ENCODE results near the gene SERPING1. TPM values are rescaled to one million over a fixed set of nuclear protein-coding genes. Genes with fewer than 3 reads are reported as not detected.

Gene SERPING1
- total RNA-seq, 1 experiment from 2014 or later, result 1.3 TPM

GRCh38 chr11:57597916-57598830 lies 688 bp downstream of the SERPING1 start:
- no TSS peak for BruUV-seq (replicated peaks)
- ChIA-PET CTCF (interaction anchor here (0.6 kb wide), 1 partner anchor 778 kb away, joined by 4 read pairs; no protein-coding TSS in a partner anchor), POLR2A (interaction anchor here (0.7 kb wide), 1 partner anchor 24 kb away, joined by 3 read pairs; no protein-coding TSS in a partner anchor)
- H3K27ac ChIP-seq (ENCODE audit: low read length), result no peak overlapping the region
- H3K27me3 ChIP-seq (ENCODE audit: control insufficient read depth, insufficient read depth, low read length), result no peaks in the 10 kb centered on the region
- H3K36me3 ChIP-seq (ENCODE audit: control insufficient read depth, insufficient read depth, low read length), result no peaks in the 10 kb centered on the region
- no peaks in the 10 kb centered on the region for H3K9me3 ChIP-seq (ENCODE audit: control insufficient read depth, insufficient read depth, low read depth, low read length)
- intact Hi-C loops (cut with micrococcal nuclease; ENCODE audit: unreplicated experiment), result no loop called here
- no peaks in the 10 kb centered on the region for H3K4me1 ChIP-seq (ENCODE audit: control insufficient read depth, insufficient read depth, low read length)
- peak; percentile 64 for ATAC-seq
- DNase-seq (ENCODE audit: low read depth, low spot score), result no peak
- in situ Hi-C loops (cut with HindIII; ENCODE audit: low pct_unique_long_range_greater_than_20kb, low sequenced_read_pairs), result no loop called here
- no peak for TF ChIP-seq CTCF (IDR thresholded peaks at IDR 0.05)
- peak overlapping the region; percentile 15 to 16; a peak in 3 of 4 replicates for H3K4me3 ChIP-seq (ENCODE audit: low read depth in 2 of 2, low read length in 2 of 2)

- no peaks in the 10 kb centered on the region for H3K36me3 ChIP-seq (ENCODE audit: control insufficient read depth, insufficient read depth, low read length)
- intact Hi-C loops (cut with micrococcal nuclease; ENCODE audit: unreplicated experiment), result no loop called here
- no peak overlapping the region for H3K4me3 ChIP-seq (ENCODE audit: low read depth in 2 of 2, low read length in 2 of 2)
- no peak for ATAC-seq
- CTCF ChIA-PET, result interaction anchor here (0.6 kb wide), 1 partner anchor 778 kb away, joined by 4 read pairs; no protein-coding TSS in a partner anchor
- no peak overlapping the region for H3K27ac ChIP-seq (ENCODE audit: low read length)
- no peaks in the 10 kb centered on the region for H3K4me1 ChIP-seq (ENCODE audit: control insufficient read depth, insufficient read depth, low read length)
- no peak for DNase-seq (ENCODE audit: low read depth, low spot score)
- in situ Hi-C loops (cut with HindIII; ENCODE audit: low pct_unique_long_range_greater_than_20kb, low sequenced_read_pairs), result no loop called here
- BruUV-seq (replicated peaks), result no TSS peak
- H3K27me3 ChIP-seq (ENCODE audit: control insufficient read depth, insufficient read depth, low read length), result no peaks in the 10 kb centered on the region
- no peak for TF ChIP-seq POLR2AphosphoS5 (IDR thresholded peaks at IDR 0.05; ENCODE audit: low read depth, low read length)
- POLR2A ChIA-PET, result no interaction called here
- no peaks in the 10 kb centered on the region for H3K9me3 ChIP-seq (ENCODE audit: control insufficient read depth, insufficient read depth, low read depth, low read length)
These were observed 1.3 kb downstream of the SERPING1 start for GRCh38 chr11:57598831-57599155.

DNA sequence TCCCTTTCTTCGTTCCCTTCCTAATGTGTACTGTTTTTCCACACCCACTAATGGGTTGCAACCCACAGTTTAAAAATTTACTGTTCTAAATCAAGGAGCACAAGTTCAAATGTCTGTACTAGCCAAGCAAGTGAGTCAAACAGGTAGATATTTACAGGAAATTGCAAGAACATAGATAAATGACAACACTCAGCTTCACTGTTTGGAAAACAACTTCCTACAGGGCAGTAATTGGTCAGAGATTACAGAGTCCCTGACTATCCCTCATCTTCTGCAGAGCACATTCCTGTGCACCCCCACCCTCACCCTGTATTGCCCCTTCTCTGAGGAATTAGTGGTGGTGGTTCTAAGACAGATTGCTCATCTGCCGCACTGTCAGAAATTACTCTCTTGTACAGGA lies 1.9 kb downstream of the SERPING1 start:
- ChIA-PET CTCF (interaction anchor here (0.6 kb wide), 1 partner anchor 152 kb away, joined by 3 read pairs; no protein-coding TSS in a partner anchor), POLR2A (no interaction called here)
- Histone ChIP-seq H3K4me3 (ENCODE audit: low read depth in 2 of 2, low read length in 2 of 2) (no peak overlapping the region), H3K27ac (ENCODE audit: low read length) (no peak overlapping the region), H3K4me1 (ENCODE audit: control insufficient read depth, insufficient read depth, low read length) (no peaks in the 10 kb centered on the region), H3K27me3 (ENCODE audit: control insufficient read depth, insufficient read depth, low read length) (no peaks in the 10 kb centered on the region), H3K36me3 (ENCODE audit: control insufficient read depth, insufficient read depth, low read length) (no peaks in the 10 kb centered on the region), H3K9me3 (ENCODE audit: control insufficient read depth, insufficient read depth, low read depth, low read length) (no peaks in the 10 kb centered on the region)
- no peak for TF ChIP-seq TCF7L2 (IDR thresholded peaks at IDR 0.05; ENCODE audit: low read depth, low read length)
- no peak for TF ChIP-seq CTCF (IDR thresholded peaks at IDR 0.05)
- TF ChIP-seq, protein P1, sequence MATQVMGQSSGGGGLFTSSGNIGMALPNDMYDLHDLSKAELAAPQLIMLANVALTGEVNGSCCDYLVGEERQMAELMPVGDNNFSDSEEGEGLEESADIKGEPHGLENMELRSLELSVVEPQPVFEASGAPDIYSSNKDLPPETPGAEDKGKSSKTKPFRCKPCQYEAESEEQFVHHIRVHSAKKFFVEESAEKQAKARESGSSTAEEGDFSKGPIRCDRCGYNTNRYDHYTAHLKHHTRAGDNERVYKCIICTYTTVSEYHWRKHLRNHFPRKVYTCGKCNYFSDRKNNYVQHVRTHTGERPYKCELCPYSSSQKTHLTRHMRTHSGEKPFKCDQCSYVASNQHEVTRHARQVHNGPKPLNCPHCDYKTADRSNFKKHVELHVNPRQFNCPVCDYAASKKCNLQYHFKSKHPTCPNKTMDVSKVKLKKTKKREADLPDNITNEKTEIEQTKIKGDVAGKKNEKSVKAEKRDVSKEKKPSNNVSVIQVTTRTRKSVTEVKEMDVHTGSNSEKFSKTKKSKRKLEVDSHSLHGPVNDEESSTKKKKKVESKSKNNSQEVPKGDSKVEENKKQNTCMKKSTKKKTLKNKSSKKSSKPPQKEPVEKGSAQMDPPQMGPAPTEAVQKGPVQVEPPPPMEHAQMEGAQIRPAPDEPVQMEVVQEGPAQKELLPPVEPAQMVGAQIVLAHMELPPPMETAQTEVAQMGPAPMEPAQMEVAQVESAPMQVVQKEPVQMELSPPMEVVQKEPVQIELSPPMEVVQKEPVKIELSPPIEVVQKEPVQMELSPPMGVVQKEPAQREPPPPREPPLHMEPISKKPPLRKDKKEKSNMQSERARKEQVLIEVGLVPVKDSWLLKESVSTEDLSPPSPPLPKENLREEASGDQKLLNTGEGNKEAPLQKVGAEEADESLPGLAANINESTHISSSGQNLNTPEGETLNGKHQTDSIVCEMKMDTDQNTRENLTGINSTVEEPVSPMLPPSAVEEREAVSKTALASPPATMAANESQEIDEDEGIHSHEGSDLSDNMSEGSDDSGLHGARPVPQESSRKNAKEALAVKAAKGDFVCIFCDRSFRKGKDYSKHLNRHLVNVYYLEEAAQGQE (IDR thresholded peaks at IDR 0.05; ENCODE audit: insufficient read depth in 1 of 2, low read depth in 2 of 2, low read length in 1 of 2), result no peak
- TF ChIP-seq SIN3A (IDR thresholded peaks at IDR 0.05; ENCODE audit: borderline replicate concordance, insufficient read depth, low read depth, low read length), result no peak
- in situ Hi-C loops (cut with HindIII; ENCODE audit: low pct_unique_long_range_greater_than_20kb, low sequenced_read_pairs) (no loop called here), intact Hi-C loops (cut with micrococcal nuclease; ENCODE audit: unreplicated experiment) (no loop called here)
- ATAC-seq, result no peak
- DNase-seq (ENCODE audit: low read depth, low spot score), result no peak
- BruUV-seq (replicated peaks), result no TSS peak
